ENCODE measurements around the gene CHAMP1.
A peak's percentile ranks its signal among the peaks of the same experiment; 100 is the strongest.

Gene CHAMP1

GRCh38 chr13:114314074-114314912 lies at the start of gene CHAMP1:
Gene CHAMP1 (plus strand): TSS chr13:114314503. CDS start chr13:114323843, 9,340 bp downstream.
- DNase-seq (ENCODE audit: low read depth in 4 of 4, low spot score in 1 of 4): peak; percentile 74 to 92 (median 85)

- no peak for DNase-seq (ENCODE audit: low read depth in 4 of 4, low spot score in 1 of 4)
Measured at GRCh38 chr13:114264886-114265611, 49.3 kb upstream of the CHAMP1 start.

GRCh38 chr13:114266241-114266640 lies 48.1 kb upstream of the CHAMP1 start:
- no peak for DNase-seq (ENCODE audit: low read depth in 4 of 4, low spot score in 1 of 4)

GRCh38 chr13:114268344-114269280 lies 45.7 kb upstream of the CHAMP1 start:
- DNase-seq (ENCODE audit: low read depth in 4 of 4, low spot score in 1 of 4): no peak

GRCh38 chr13:114269281-114269770 lies 45.0 kb upstream of the CHAMP1 start:
- no peak for DNase-seq (ENCODE audit: low read depth in 4 of 4, low spot score in 1 of 4)

- no peak for DNase-seq (ENCODE audit: low read depth in 4 of 4, low spot score in 1 of 4)
Measured at GRCh38 chr13:114272977-114273376, 41.3 kb upstream of the CHAMP1 start.

GRCh38 chr13:114275304-114275703 lies 39.0 kb upstream of the CHAMP1 start:
- DNase-seq (ENCODE audit: low read depth in 4 of 4, low spot score in 1 of 4): no peak

GRCh38 chr13:114279146-114279545 lies 35.2 kb upstream of the CHAMP1 start:
- no peak for DNase-seq (ENCODE audit: low read depth in 4 of 4, low spot score in 1 of 4)

GRCh38 chr13:114279758-114280355 lies 34.4 kb upstream of the CHAMP1 start:
- no peak for DNase-seq (ENCODE audit: low read depth in 4 of 4, low spot score in 1 of 4)

- peak; percentile 72 to 84 (median 78) for DNase-seq (ENCODE audit: low read depth in 4 of 4, low spot score in 1 of 4)
Measured at GRCh38 chr13:114281351-114282040, 32.8 kb upstream of the CHAMP1 start, which contains the start of gene UPF3A. Gene UPF3A (plus strand): TSS chr13:114281601. CDS start chr13:114281640, 39 bp downstream.

GRCh38 chr13:114282041-114282670 lies 32.1 kb upstream of the CHAMP1 start:
- DNase-seq (ENCODE audit: low read depth in 4 of 4, low spot score in 1 of 4): peak; percentile 6 to 54 (median 24)

GRCh38 chr13:114283576-114283975 lies 30.7 kb upstream of the CHAMP1 start:
- no peak for DNase-seq (ENCODE audit: low read depth in 4 of 4, low spot score in 1 of 4)

GRCh38 chr13:114284680-114285079 lies 29.6 kb upstream of the CHAMP1 start:
- no peak for DNase-seq (ENCODE audit: low read depth in 4 of 4, low spot score in 1 of 4)

- no peak for DNase-seq (ENCODE audit: low read depth in 4 of 4, low spot score in 1 of 4)
Measured at GRCh38 chr13:114285166-114285808, 29.0 kb upstream of the CHAMP1 start.

- DNase-seq (ENCODE audit: low read depth in 4 of 4, low spot score in 1 of 4): no peak
Measured at GRCh38 chr13:114286808-114287207, 27.5 kb upstream of the CHAMP1 start.

- no peak for DNase-seq (ENCODE audit: low read depth in 4 of 4, low spot score in 1 of 4)
Measured at GRCh38 chr13:114288157-114288591, 26.1 kb upstream of the CHAMP1 start.

GRCh38 chr13:114296448-114296847 lies 17.9 kb upstream of the CHAMP1 start:
- no peak for DNase-seq (ENCODE audit: low read depth in 4 of 4, low spot score in 1 of 4)

- DNase-seq (ENCODE audit: low read depth in 4 of 4, low spot score in 1 of 4): no peak
Measured at GRCh38 chr13:114296902-114297301, 17.4 kb upstream of the CHAMP1 start.

- DNase-seq (ENCODE audit: low read depth in 4 of 4, low spot score in 1 of 4): no peak
Measured at GRCh38 chr13:114298866-114299265, 15.4 kb upstream of the CHAMP1 start.

All from stimulated activated CD4-positive, alpha-beta T cell treated with anti-CD3 and anti-CD28 coated beads, Interleukin-1b, Interleukin-23, amount 100 ng/mL, for 24 hours (primary cell).